ENCODE results near the gene CREB3L2. TPM values are rescaled to one million over a fixed set of nuclear protein-coding genes. Genes with fewer than 3 reads are reported as not detected.

The CREB3L2 gene
- total and polyA plus RNA-seq, 7 donors = 2.2 to 14.7 (median 6.7) TPM

DNA sequence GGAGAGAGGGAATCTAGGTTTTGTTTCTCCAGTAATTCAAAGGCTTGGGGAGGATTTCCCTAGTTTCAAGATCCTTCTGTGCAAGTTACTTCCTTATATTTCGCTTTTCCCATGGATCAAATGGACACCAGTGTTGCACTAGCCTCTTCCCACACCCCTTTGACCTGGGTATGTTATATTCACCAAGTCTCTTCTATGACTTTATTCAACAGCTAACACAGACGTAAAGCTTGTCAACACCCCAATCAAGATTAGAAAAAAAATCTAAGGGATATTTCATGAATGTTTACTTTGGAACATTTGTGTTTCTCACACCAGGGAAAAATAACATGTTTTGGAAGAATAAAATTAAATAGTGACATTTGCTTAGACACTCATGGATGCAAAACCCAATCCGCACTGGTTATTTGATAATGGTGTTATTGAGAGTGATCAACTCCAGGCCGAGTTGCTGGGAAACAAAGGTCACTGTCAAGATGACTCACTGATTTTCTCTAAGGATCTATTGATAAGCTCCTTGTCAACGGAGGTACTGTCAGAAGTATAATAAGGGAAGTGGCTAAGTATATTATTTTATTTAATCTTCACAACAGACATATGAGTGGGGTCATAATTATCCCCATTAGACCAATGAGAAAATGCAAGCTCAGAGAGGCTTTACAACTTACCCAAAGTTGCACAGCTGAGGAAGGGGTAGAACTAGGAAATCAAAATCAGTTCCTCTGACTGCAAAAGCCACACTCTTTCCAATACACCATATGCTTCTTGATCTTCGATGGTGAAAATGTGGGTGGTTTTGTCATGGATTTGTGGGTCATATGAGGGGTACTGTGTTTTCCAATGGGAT is 52.2 kb downstream of the CREB3L2 start:
- H3K4me3 ChIP-seq = no peak overlapping the region
- peaks cover 4% of the 10 kb centered on the region for H3K4me1 ChIP-seq
- H3K36me3 ChIP-seq (ENCODE audit: insufficient read depth in 1 of 2, low read depth in 1 of 2) = peaks cover 0 to 2% of the 10 kb centered on the region in 2 donors
- WGBS, 3 donors = 81 to 90% (median 85%) methylated on average over 6 of the region's 6 CpGs
- TF ChIP-seq, protein P1, sequence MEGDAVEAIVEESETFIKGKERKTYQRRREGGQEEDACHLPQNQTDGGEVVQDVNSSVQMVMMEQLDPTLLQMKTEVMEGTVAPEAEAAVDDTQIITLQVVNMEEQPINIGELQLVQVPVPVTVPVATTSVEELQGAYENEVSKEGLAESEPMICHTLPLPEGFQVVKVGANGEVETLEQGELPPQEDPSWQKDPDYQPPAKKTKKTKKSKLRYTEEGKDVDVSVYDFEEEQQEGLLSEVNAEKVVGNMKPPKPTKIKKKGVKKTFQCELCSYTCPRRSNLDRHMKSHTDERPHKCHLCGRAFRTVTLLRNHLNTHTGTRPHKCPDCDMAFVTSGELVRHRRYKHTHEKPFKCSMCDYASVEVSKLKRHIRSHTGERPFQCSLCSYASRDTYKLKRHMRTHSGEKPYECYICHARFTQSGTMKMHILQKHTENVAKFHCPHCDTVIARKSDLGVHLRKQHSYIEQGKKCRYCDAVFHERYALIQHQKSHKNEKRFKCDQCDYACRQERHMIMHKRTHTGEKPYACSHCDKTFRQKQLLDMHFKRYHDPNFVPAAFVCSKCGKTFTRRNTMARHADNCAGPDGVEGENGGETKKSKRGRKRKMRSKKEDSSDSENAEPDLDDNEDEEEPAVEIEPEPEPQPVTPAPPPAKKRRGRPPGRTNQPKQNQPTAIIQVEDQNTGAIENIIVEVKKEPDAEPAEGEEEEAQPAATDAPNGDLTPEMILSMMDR (IDR thresholded peaks at IDR 0.05) = no peak
- no peaks in the 10 kb centered on the region for H3K9me3 ChIP-seq
- no peak for ATAC-seq
- H3K27me3 ChIP-seq (ENCODE audit: insufficient read depth in 3 of 3, low read length in 2 of 3) = no peaks in the 10 kb centered on the region
- intact Hi-C loops (cut with DNase I) = loop anchor here in 1 of 2 donors (10.0 kb wide), 1 partner anchor 1395 kb away; the partner anchor contains the start of gene FMC1
- no peak for DNase-seq
- no peak overlapping the region for H3K27ac ChIP-seq

DNA sequence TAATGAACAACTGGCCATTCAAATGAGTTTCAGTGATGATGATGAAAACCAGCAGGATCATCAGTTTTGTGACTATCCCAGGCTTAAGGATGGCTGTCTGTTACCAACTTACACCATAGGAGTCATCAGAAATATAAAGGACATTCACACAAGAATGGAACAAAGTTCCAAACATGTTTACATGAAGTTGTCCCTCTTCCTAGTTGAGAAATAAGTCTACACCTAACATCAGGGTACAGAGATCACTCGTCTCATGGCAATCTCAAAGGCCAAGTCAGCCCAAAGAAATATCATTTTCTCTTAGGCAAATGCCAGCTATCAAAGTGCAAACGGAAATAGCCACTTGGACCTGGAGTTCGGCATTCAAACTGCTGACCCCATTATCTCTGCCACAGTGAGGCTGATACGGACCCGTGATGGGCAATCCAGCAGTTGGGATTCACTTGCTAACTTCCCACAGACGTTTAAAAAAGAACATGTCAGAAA is 53.0 kb downstream of the CREB3L2 start:
- WGBS, 3 donors = 37 to 74% (median 46%) methylated on average over 6 of the region's 6 CpGs
- ATAC-seq = peak in 1 of 4 donors; percentile 13
- H3K4me1 ChIP-seq = peaks cover 9% of the 10 kb centered on the region

DNA sequence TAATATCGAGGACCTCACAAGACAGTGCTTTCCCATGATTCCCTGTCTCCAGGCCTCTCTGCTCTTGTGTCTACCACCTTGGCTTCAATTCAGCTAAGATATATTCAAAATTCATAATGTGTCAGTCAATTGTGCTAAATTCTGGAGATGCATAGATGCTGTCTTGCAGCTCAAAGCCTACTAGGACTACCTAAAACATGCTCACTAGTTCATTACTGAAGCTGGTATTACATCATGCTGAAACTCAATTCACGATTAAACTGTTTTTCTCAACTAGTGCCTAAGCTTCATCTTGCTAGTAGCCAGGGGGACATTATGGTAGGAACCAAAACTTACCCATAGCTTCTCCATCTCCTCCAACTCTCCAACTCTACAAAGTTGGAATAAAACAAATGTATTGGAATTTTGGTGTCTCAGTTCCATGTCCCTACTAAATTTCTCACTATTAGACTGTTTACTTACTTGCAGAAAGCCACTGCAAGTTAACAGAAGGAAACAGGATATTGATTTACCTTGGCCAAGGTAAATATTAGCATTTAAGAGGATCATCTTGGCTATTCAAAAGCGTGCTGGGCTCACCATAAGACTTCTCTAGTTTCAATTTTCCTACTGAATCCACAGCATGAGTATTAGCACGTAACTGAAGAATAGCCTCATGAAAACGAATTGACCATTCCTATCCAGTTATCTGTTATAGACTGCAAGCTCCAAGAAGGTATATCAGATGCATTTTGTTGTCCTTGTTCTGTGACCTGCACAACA is 53.6 kb downstream of the CREB3L2 start:
- intact Hi-C loops (cut with DNase I) = loop anchor here in 1 of 2 donors (10.0 kb wide), 1 partner anchor 1397 kb away; the partner anchor contains the start of gene FMC1
- Histone ChIP-seq H3K27me3 (ENCODE audit: insufficient read depth in 3 of 3, low read length in 2 of 3) (no peaks in the 10 kb centered on the region), H3K4me3 (no peak overlapping the region), H3K9me3 (no peaks in the 10 kb centered on the region), H3K36me3 (ENCODE audit: insufficient read depth in 1 of 2, low read depth in 1 of 2) (peaks cover 0 to 2% of the 10 kb centered on the region in 2 donors), H3K27ac (no peak overlapping the region), H3K4me1 (peaks cover 12% of the 10 kb centered on the region)
- no peak for ATAC-seq
- TF ChIP-seq, protein P1 (IDR thresholded peaks at IDR 0.05) = no peak
- DNase-seq = no peak
- 72 to 86% (median 77%) methylated on average over 5 of the region's 5 CpGs for WGBS, 3 donors

More for the DNA sequence above, 53.0 kb downstream of the CREB3L2 start:
- Histone ChIP-seq H3K36me3 (ENCODE audit: insufficient read depth in 1 of 2, low read depth in 1 of 2) (peaks cover 0 to 2% of the 10 kb centered on the region in 2 donors), H3K27me3 (ENCODE audit: insufficient read depth in 3 of 3, low read length in 2 of 3) (no peaks in the 10 kb centered on the region), H3K4me3 (no peak overlapping the region), H3K9me3 (no peaks in the 10 kb centered on the region), H3K27ac (no peak overlapping the region)
- no peak for DNase-seq
- intact Hi-C loops (cut with DNase I) = loop anchor here in 1 of 2 donors (10.0 kb wide), 1 partner anchor 1396 kb away; the partner anchor contains the start of gene FMC1
- TF ChIP-seq, protein P1 (IDR thresholded peaks at IDR 0.05) = no peak

DNA sequence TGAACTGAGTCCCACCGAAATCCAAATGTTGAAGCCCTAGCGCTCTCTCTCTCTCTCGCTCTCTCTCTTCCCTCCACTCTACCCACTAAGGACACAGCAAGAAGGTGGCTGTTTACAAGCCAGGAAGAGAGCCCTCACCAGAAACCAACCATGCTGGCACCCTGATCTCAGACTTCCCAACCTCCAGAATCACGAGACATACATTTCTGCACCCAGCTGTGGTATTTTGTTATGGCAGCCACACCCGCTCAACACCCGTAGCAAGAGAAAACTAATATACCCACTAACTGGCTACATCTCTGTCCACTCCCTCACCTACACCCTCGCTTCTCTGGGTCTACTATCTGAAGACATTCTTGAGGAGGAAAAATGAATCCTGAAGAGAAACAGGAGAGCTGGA is 54.8 kb downstream of the CREB3L2 start:
- peaks cover 0 to 2% of the 10 kb centered on the region in 2 donors for H3K36me3 ChIP-seq (ENCODE audit: insufficient read depth in 1 of 2, low read depth in 1 of 2)
- WGBS, 3 donors = 89 to 93% (median 90%) methylated on average over 7 of the region's 7 CpGs
- no peak for ATAC-seq
- no peaks in the 10 kb centered on the region for H3K9me3 ChIP-seq
- H3K27me3 ChIP-seq (ENCODE audit: insufficient read depth in 3 of 3, low read length in 2 of 3) = no peaks in the 10 kb centered on the region
- peaks cover 21% of the 10 kb centered on the region for H3K4me1 ChIP-seq
- H3K27ac ChIP-seq = no peak overlapping the region
- no peak overlapping the region for H3K4me3 ChIP-seq
- TF ChIP-seq, protein P1 (IDR thresholded peaks at IDR 0.05) = no peak
- intact Hi-C loops (cut with DNase I) = loop anchor here in 1 of 2 donors (10.0 kb wide), 1 partner anchor 1398 kb away; the partner anchor contains the start of gene FMC1
- no peak for DNase-seq

Measured in psoas muscle (tissue), 8 donors.